Thyroid gland (tissue), 4 donors: ENCODE results near the gene RASSF1.

Experiments
- CTCF ChIP-seq, 6 experiments: fragments of 200-600 bp in 3 of 6; fragments of 450-650 bp in 3 of 6; sonication (generic) in 3 of 6; IDR thresholded peaks; one replicate each; pipeline ENCODE4 v1.5.1; 2016 to 2019; ENCODE audit warnings: antibody characterized with exemption in 6 of 6, mild to moderate bottlenecking in 2 of 6, inconsistent platforms in 1 of 6, moderate library complexity in 1 of 6
- POLR2A ChIP-seq, 2 donors: fragments of 450-650 bp; IDR thresholded peaks; one replicate each; pipeline ENCODE4 v1.6.1; 2017; ENCODE audit warnings: antibody characterized with exemption in 2 of 2, mild to moderate bottlenecking in 2 of 2, moderate library complexity in 1 of 2

GRCh38 chr3:50323092-50323600 is 17.5 kb downstream of the RASSF1 start:
- TF ChIP-seq CTCF (IDR thresholded peaks at IDR 0.05), result no peak
- no peak for TF ChIP-seq POLR2A (IDR thresholded peaks at IDR 0.05)
